NAMALWA (cell line): ENCODE measurements around the gene BCO1.

Source experiments
- DNase-seq: peaks from one replicate; pipeline ENCODE4 v3.0.0-alpha.2; 2015; ENCODE audit warnings: low spot score

The BCO1 gene

GRCh38 chr16:81232740-81233367 is 5.6 kb upstream of the BCO1 start:
- DNase-seq: peak; percentile 13

GRCh38 chr16:81237282-81237681 is 1.2 kb upstream of the BCO1 start:
- no peak for DNase-seq

GRCh38 chr16:81237942-81238295 is 570 bp upstream of the BCO1 start:
- no peak for DNase-seq

DNA sequence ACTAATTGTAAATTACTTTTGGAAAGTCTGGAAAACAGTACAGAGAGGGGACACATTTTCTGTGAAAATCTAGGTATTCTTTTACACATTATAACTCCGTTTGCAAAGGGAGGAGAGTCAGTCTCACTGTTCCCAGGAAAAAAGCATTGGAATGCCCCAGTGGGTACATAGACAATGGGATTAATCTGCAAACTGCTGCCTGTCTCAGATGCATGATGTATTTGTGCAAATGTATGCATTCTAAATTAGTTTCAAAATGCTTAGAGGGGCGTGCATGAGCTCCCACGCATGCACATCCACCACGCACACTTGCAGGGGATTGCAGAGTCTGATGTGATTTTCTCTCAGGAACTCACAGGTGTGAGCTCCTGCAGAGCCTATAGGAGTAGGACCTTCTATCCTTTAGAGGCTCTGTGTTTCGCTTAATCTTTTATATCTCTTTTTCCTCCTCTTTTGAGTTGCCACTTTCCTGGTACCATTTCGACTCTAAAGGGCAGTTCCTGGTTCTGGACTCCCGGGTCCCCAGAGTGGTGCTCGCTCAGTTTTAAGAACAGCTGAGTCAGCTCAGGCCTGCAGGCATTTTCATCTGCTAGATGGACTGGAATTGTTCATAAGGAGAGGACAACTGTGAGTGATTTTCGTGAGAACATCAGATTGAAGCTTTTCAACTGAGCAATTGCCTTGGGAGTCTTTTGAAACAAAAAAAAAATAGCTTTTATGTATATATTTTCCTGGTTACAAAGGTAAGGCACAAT is 1.1 kb downstream of the BCO1 start:
- no peak for DNase-seq

DNA sequence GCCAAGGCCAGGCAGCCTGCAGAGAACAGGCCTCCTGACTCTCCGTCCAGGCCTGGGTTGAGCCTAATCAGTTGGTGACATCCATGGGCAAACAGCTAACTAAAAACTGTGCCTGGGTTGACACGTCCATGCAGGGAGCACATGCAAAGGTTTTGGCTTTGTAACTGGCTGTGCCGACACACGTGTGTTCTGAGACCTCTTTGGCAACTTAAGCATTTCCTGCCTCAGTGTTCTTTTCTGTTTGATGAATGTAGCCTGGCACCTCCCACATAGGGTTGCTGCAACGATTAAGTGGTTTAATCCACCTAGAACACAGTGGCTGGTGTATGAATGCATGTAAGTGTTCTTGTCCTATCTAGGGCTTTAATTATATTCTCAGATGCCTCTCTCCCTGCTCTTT is 3.2 kb downstream of the BCO1 start:
- DNase-seq: no peak

DNA sequence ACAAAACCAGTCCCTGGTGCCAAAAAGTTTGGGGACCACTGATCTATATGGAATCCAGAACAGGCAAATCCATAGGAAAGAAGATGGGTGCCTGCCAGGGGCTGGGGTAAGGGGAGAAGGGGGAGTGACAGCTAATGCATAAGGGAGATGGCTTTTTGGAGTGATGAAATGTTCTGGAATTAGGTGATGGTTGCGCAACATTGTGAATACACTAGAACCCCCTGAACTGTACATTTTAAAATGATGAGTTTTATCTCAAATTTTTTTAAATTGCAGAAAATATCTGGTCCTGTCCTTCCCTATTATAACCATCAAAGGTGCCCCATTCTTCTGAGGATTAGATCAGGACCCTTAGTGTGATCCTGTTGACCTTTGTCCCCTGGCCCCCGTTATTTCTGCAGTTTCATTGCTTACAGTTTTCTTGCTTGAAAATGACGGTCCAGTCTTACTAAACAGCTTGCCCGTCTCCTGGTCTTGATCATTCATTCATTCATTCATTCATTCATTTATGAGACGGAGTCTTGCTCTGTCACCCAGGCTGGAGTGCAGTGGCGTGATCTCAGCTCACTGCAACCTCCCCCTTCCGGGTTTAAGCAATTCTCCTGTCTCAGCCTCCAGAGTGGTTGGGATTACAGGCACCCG is 4.6 kb downstream of the BCO1 start:
- DNase-seq: no peak

- no peak for DNase-seq
Measured at GRCh38 chr16:81243942-81244341, 5.5 kb downstream of the BCO1 start.

GRCh38 chr16:81251871-81252270 is 13.4 kb downstream of the BCO1 start:
- no peak for DNase-seq

GRCh38 chr16:81253141-81253540 is 14.7 kb downstream of the BCO1 start:
- DNase-seq: no peak

DNA sequence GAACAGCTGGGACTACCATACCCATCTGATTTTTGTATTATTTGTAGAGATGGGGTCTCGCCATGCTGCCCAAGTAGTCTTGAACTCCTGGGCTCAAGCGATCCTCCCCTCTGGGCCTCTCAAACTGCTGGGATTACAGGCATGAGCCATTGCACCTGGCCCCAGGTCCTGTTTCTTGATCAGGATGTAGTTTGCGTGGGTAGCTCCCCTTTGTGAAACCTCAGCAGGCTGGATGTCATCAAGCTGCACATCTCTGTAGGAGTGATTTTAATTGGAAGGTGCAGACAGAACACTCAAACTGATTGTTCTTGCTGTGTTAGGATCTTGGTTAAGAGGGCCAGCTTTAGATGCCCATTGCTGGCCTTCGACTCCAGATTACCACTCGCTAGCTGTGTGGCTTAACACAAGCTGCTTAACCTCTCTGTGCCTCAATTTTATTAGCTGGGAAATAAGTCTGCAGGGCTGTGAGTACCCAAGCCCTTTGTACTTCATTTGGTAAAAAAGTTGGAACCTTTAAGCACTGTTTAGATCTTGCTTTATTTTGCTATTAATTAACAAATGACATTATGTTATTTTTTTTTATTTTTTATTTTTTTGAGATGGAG is 16.5 kb downstream of the BCO1 start:
- DNase-seq: no peak

GRCh38 chr16:81259916-81260315 is 21.4 kb downstream of the BCO1 start:
- DNase-seq: no peak

GRCh38 chr16:81261049-81261648 is 22.7 kb downstream of the BCO1 start:
- peak; percentile 55 for DNase-seq

GRCh38 chr16:81263470-81264220 is 25.2 kb downstream of the BCO1 start:
- DNase-seq: no peak

DNA sequence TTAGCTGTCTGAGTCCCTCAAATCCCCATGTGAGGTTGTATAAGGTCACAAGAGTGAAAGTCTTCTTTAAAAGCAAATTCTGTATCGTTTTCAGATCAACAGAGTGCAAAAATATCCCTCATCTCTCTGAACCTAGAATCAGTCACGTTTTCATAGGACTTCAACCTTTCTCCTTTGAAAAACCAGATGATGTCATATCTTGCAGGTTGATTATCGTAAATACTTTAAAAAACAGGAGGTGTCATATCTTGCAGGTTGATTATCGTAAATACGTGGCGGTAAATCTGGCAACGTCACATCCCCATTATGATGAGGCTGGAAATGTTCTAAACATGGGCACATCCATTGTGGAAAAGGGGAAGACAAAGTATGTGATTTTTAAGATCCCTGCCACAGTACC is 25.9 kb downstream of the BCO1 start:
- DNase-seq: no peak

- DNase-seq: no peak
Measured at GRCh38 chr16:81265052-81265451, 26.6 kb downstream of the BCO1 start.

- no peak for DNase-seq
Measured at GRCh38 chr16:81265658-81266451, 27.4 kb downstream of the BCO1 start.

DNA sequence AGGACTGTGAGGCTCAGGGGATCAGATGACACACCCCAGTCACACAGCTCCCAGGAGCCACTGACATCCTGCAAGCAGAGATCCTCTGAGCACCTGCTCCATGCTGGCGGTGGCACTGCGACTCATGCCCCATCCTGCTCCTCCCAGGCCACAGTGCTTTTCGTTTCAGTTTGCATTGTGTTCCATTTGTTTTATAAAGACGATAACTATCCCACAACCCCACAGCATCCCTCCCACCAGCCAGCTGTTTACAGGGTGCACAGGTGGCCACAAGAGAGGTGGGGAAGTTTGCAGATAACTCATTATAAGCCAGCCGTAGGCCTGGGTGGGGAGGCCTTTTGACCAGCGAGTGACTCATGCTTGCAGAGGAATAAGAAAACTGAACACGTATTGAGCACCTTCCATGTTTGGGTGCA is 28.2 kb downstream of the BCO1 start:
- DNase-seq: no peak

DNA sequence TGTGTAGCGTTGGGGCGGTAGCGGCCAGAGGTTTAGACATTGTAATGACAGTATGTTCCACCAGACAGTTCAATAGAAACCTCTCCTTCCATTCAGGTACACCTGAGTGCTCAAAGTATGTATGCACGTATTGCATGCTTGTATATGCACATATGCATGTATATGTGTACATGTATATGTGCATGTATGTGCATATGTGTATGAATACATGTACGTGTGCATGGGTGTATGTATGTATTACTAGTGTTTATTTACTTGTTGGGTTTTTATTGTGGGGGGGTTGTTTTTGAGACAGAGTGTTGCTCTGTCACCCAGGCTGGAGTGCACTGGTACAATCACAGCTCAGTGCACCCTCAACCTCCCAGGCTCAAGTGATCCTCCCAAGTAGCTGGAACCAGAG is 30.0 kb downstream of the BCO1 start:
- no peak for DNase-seq

DNA sequence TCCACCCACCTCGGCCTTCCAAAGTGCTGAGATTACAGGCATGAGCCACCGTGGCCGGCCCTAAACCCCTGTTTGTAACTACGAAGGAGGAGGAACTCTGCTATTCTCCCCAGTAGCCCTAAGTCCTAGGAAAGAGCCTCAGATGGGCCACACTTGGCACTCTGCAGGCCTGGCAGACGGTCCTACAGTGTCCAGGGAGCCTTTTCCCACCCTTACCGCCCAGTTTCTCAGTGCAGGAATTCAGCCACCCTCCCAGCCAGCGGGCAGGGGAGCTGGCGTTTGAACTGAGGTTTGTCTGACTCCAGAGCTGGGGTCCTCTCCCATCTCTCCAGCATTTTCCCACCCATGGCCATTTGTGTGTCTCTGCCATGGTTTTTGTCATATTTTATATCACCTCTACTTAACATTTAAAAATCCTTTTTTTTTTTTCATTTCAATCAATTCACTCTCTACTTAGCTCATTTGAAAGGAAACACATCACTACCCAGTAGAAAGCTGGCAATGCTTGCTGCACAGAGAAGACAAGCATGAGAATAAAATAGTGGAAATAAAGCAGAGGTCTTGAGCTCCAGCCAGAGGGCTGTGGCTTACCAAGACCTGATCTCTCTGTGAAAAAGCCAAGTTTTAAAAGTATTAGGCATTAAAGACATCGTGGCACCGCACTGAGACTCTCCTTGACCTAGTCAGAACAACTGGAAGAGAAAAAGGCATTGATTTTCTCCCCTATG is 34.9 kb downstream of the BCO1 start:
- DNase-seq: no peak

GRCh38 chr16:81275064-81275532 is 36.6 kb downstream of the BCO1 start:
- DNase-seq: no peak
